Endodermal cell (in vitro differentiated cells): ENCODE results near the gene PADI1. TPM values are rescaled to one million over a fixed set of nuclear protein-coding genes. Genes with fewer than 3 reads are reported as not detected.

Experiments used
- DNase-seq: peaks from one replicate; pipeline ENCODE4 v3.0.0-alpha.2; 2017
- H3K27ac ChIP-seq: 2 replicates; pipeline ENCODE4 v1.5.1; 2013; ENCODE audit warnings: mild to moderate bottlenecking, low read depth, low read length, moderate library complexity
- H3K27me3 ChIP-seq: 2 replicates; pipeline ENCODE4 v1.6.1; 2013; ENCODE audit warnings: mild to moderate bottlenecking, low read length, moderate library complexity; ENCODE audit not compliant: insufficient read depth, control insufficient read depth, poor library complexity, severe bottlenecking
- H3K36me3 ChIP-seq: 2 replicates; pipeline ENCODE4 v1.7.0; 2013; ENCODE audit warnings: mild to moderate bottlenecking, low read length, moderate library complexity; ENCODE audit not compliant: control insufficient read depth, insufficient read depth
- H3K4me1 ChIP-seq: one replicate; pipeline ENCODE4 v1.7.0; 2013; ENCODE audit warnings: low read length; ENCODE audit not compliant: control insufficient read depth, insufficient read depth
- H3K4me3 ChIP-seq: 2 replicates; pipeline ENCODE4 v1.5.1; 2013; ENCODE audit warnings: mild to moderate bottlenecking, low read length, moderate library complexity
- H3K9ac ChIP-seq: 2 replicates; pipeline ENCODE4 v1.6.1; 2013; ENCODE audit warnings: mild to moderate bottlenecking, low read length, moderate library complexity; ENCODE audit not compliant: poor library complexity, severe bottlenecking; ENCODE audit errors: extremely low read depth
- H3K9me3 ChIP-seq: 2 replicates; pipeline ENCODE4 v1.6.1; 2013; ENCODE audit warnings: mild to moderate bottlenecking, low read length, moderate library complexity; ENCODE audit not compliant: control insufficient read depth
- H3K27ac Mint-ChIP-seq: 2 replicates; pipeline ENCODE4 v1.8.0; 2020; ENCODE audit warnings: mixed read lengths
- H3K27me3 Mint-ChIP-seq: 2 replicates; pipeline ENCODE4 v1.8.0; 2021; ENCODE audit warnings: mild to moderate bottlenecking, mixed read lengths; ENCODE audit not compliant: insufficient read depth
- H3K36me3 Mint-ChIP-seq: 2 replicates; pipeline ENCODE4 v1.8.0; 2020; ENCODE audit warnings: low read depth, mixed read lengths
- H3K4me1 Mint-ChIP-seq: 2 replicates; pipeline ENCODE4 v1.8.0; 2020; ENCODE audit warnings: mixed read lengths
- H3K4me3 Mint-ChIP-seq: 2 replicates; pipeline ENCODE4 v1.8.0; 2020; ENCODE audit warnings: mild to moderate bottlenecking, moderate library complexity, mixed read lengths
- H3K9me3 Mint-ChIP-seq: 2 replicates; pipeline ENCODE4 v1.8.0; 2020; ENCODE audit warnings: mild to moderate bottlenecking, mixed read lengths
- CTCF ChIP-seq: fragments of 200-600 bp; sonication (generic); conservative IDR thresholded peaks from 2 replicates; pipeline ENCODE4 v1.5.0; 2021; ENCODE audit warnings: antibody characterized with exemption, mild to moderate bottlenecking
- WGBS, 2 experiments: methylation state at CpG; one replicate each; pipeline versions ENCODE4 v1.1.5 to v1.1.7; 2013; ENCODE audit warnings: missing lambda C conversion rate in 2 of 2, mixed read lengths in 1 of 2; ENCODE audit not compliant: insufficient coverage in 1 of 2, insufficient read length in 1 of 2; 5-methylcytosine and 5-hydroxymethylcytosine counted together
- total RNA-seq, 2 donors: library from RNA; stranded (reverse); fragmentation: NEBNext Ultra II Directional in 1 of 2; extraction: Animal tissue kit (Norgen Biotek cat#: 25700) in 1 of 2; gene quantifications; 2 replicates in 1 of 2; 3 replicates in 1 of 2; pipeline ENCODE4 v1.2.1, GENCODE V29; 2021

Gene PADI1
- total RNA-seq, 2 donors from 2014 or later = 0.13 TPM; not detected in 1

GRCh38 chr1:17270891-17271765 lies 66.2 kb downstream of the PADI1 start:
- H3K27ac ChIP-seq = no peak overlapping the region
- WGBS, 2 experiments = 91 to 92% methylated on average over 20 to 23 of the region's 23 CpGs
- no peak overlapping the region for H3K4me3 ChIP-seq
- no peaks in the 10 kb centered on the region for H3K4me1 ChIP-seq
- Mint-ChIP-seq H3K4me1 (no peaks in the 10 kb centered on the region), H3K27me3 (no peaks in the 10 kb centered on the region), H3K9me3 (no peaks in the 10 kb centered on the region), H3K4me3 (no peak overlapping the region), H3K27ac (no peak overlapping the region), H3K36me3 (no peaks in the 10 kb centered on the region)
- no peaks in the 10 kb centered on the region for H3K9me3 ChIP-seq
- H3K27me3 ChIP-seq = no peaks in the 10 kb centered on the region
- H3K36me3 ChIP-seq = no peaks in the 10 kb centered on the region
- H3K9ac ChIP-seq = no peak overlapping the region
- TF ChIP-seq CTCF = peak; percentile 11
- no peak for DNase-seq

GRCh38 chr1:17272066-17272465 lies 67.1 kb downstream of the PADI1 start:
- no peak overlapping the region for H3K9ac ChIP-seq
- WGBS, 2 experiments = 94% methylated on average over 6 of the region's 6 CpGs; no CpG with 5 or more reads in 1 of the 2 experiments
- H3K27ac Mint-ChIP-seq = no peak overlapping the region

GRCh38 chr1:17272646-17273045 lies 67.7 kb downstream of the PADI1 start:
- no peak overlapping the region for H3K27ac ChIP-seq
- Mint-ChIP-seq H3K27me3 (no peaks in the 10 kb centered on the region), H3K36me3 (no peaks in the 10 kb centered on the region), H3K9me3 (no peaks in the 10 kb centered on the region), H3K4me3 (no peak overlapping the region), H3K4me1 (no peaks in the 10 kb centered on the region), H3K27ac (no peak overlapping the region)
- DNase-seq = no peak
- H3K4me1 ChIP-seq = no peaks in the 10 kb centered on the region
- H3K9ac ChIP-seq = no peak overlapping the region
- no peak overlapping the region for H3K4me3 ChIP-seq
- H3K9me3 ChIP-seq = no peaks in the 10 kb centered on the region
- no peaks in the 10 kb centered on the region for H3K36me3 ChIP-seq
- WGBS, 2 experiments = 86 to 93% methylated on average over 4 of the region's 4 CpGs
- no peak for TF ChIP-seq CTCF
- no peaks in the 10 kb centered on the region for H3K27me3 ChIP-seq

More at GRCh38 chr1:17272066-17272465, 67.1 kb downstream of the PADI1 start:
- H3K4me1 ChIP-seq = no peaks in the 10 kb centered on the region
- no peak for DNase-seq
- H3K27ac ChIP-seq = no peak overlapping the region
- TF ChIP-seq CTCF = no peak
- no peaks in the 10 kb centered on the region for H3K27me3 ChIP-seq
- no peak overlapping the region for H3K4me3 Mint-ChIP-seq
- no peaks in the 10 kb centered on the region for H3K27me3 Mint-ChIP-seq
- no peaks in the 10 kb centered on the region for H3K36me3 ChIP-seq
- no peak overlapping the region for H3K4me3 ChIP-seq
- H3K9me3 ChIP-seq = no peaks in the 10 kb centered on the region
- H3K36me3 Mint-ChIP-seq = no peaks in the 10 kb centered on the region
- H3K9me3 Mint-ChIP-seq = no peaks in the 10 kb centered on the region
- no peaks in the 10 kb centered on the region for H3K4me1 Mint-ChIP-seq
